RWPE2 (cell line): ENCODE results near the gene HYI.
A peak's percentile ranks its signal among the peaks of the same experiment; 100 is the strongest.
"Not testable (repeated sequence)": the region's sequence is repeated elsewhere in the genome, so short reads cannot be mapped to it uniquely, and the experiment has no call there.

Experiments used
- ATAC-seq: fragments of 200-7000 bp; cut with Tn5 transposase; 3 replicates; pipeline ENCODE4 v1.9.1; 2021; ENCODE audit warnings: low read depth
- DNase-seq: peaks from one replicate; pipeline ENCODE4 v3.0.0-alpha.2; 2020; ENCODE audit warnings: low spot score
- H3K27ac ChIP-seq: fragments of 450-650 bp; 2 replicates; pipeline ENCODE4 v1.5.1; 2017; ENCODE audit warnings: mild to moderate bottlenecking; ENCODE audit not compliant: poor library complexity, severe bottlenecking
- H3K27me3 ChIP-seq: fragments of 250-450 bp; sonication (Bioruptor Pico); 2 replicates; pipeline ENCODE4 v1.5.1; 2021; ENCODE audit warnings: mild to moderate bottlenecking, moderate library complexity; ENCODE audit not compliant: insufficient read depth, poor library complexity, severe bottlenecking
- H3K36me3 ChIP-seq: fragments of 250-450 bp; sonication (Bioruptor Pico); 2 replicates; pipeline ENCODE4 v1.5.1; 2020; ENCODE audit warnings: low read depth, mild to moderate bottlenecking, moderate library complexity
- H3K4me1 ChIP-seq: fragments of 250-450 bp; sonication (Bioruptor Pico); 2 replicates; pipeline ENCODE4 v1.5.1; 2021; ENCODE audit warnings: mild to moderate bottlenecking, moderate library complexity; ENCODE audit not compliant: insufficient read depth, poor library complexity, severe bottlenecking
- H3K4me3 ChIP-seq: fragments of 250-450 bp; sonication (Bioruptor Pico); 2 replicates; pipeline ENCODE4 v1.5.1; 2021; ENCODE audit warnings: mild to moderate bottlenecking, moderate library complexity; ENCODE audit not compliant: severe bottlenecking
- H3K9me3 ChIP-seq: fragments of 250-450 bp; sonication (Bioruptor Pico); 2 replicates; pipeline ENCODE4 v1.5.1; 2021; ENCODE audit warnings: mild to moderate bottlenecking, moderate library complexity; ENCODE audit not compliant: severe bottlenecking
- TF ChIP-seq, protein P1 (sequence below): fragments of 450-650 bp; IDR thresholded peaks from one replicate; pipeline ENCODE4 v1.5.1; 2017; ENCODE audit warnings: mild to moderate bottlenecking, moderate library complexity; ENCODE audit not compliant: poor library complexity, severe bottlenecking

HYI gene

DNA sequence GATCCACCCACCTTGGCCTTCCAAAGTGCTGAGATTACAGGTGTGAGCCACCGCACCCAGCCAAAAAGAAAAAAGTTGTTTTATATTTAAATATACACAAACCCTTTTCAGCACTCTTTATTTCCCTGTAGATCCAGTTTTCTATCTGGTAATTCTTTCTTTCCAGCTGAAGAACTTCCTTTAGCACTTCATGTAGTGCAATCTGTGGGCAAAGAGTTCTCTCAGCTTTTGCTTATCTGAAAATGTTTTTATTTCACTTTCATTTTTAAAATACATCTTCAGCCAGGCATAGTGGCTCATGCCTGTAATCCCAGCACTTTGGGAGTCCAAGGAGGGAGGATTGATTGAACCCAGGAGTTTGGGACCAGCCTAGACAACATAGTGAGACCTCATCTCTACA, 28.5 kb upstream of the HYI start:
- peak overlapping the region; percentile 18 for H3K27ac ChIP-seq
- no peaks in the 10 kb centered on the region; the same call in 1 of the 2 replicates for H3K36me3 ChIP-seq
- no peaks in the 10 kb centered on the region for H3K27me3 ChIP-seq
- DNase-seq (no peak), ATAC-seq (no peak)
- peaks cover 13% of the 10 kb centered on the region for H3K4me1 ChIP-seq
- H3K9me3 ChIP-seq, result peaks cover 3% of the 10 kb centered on the region
- H3K4me3 ChIP-seq, result no peak overlapping the region
- TF ChIP-seq, protein P1, sequence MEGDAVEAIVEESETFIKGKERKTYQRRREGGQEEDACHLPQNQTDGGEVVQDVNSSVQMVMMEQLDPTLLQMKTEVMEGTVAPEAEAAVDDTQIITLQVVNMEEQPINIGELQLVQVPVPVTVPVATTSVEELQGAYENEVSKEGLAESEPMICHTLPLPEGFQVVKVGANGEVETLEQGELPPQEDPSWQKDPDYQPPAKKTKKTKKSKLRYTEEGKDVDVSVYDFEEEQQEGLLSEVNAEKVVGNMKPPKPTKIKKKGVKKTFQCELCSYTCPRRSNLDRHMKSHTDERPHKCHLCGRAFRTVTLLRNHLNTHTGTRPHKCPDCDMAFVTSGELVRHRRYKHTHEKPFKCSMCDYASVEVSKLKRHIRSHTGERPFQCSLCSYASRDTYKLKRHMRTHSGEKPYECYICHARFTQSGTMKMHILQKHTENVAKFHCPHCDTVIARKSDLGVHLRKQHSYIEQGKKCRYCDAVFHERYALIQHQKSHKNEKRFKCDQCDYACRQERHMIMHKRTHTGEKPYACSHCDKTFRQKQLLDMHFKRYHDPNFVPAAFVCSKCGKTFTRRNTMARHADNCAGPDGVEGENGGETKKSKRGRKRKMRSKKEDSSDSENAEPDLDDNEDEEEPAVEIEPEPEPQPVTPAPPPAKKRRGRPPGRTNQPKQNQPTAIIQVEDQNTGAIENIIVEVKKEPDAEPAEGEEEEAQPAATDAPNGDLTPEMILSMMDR, result no peak

DNA sequence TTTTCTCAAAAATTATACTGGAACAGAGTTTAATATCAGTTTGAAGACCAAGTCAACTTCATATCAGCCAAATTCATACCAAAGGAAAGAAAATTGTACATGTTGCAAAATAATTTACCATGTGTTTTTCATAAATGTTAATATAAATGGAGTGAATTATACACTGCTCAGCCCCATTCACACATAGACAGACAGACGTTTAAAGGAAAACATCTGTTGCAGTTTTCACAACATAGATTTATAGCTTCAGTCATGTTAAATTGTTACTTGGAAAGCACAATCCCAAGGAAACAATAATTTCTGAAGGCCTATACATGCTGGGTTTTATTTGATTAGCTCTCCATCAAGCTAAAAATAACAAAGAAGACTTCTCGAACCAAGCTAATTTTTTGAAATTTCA, 27.8 kb upstream of the HYI start:
- no peak for ATAC-seq
- peak overlapping the region; percentile 18 for H3K27ac ChIP-seq
- no peak for DNase-seq
- H3K9me3 ChIP-seq, result peaks cover 1% of the 10 kb centered on the region
- no peak overlapping the region for H3K4me3 ChIP-seq
- no peaks in the 10 kb centered on the region for H3K27me3 ChIP-seq
- no peaks in the 10 kb centered on the region; the same call in 1 of the 2 replicates for H3K36me3 ChIP-seq
- TF ChIP-seq, protein P1, result no peak
- H3K4me1 ChIP-seq, result peaks cover 14% of the 10 kb centered on the region

DNA sequence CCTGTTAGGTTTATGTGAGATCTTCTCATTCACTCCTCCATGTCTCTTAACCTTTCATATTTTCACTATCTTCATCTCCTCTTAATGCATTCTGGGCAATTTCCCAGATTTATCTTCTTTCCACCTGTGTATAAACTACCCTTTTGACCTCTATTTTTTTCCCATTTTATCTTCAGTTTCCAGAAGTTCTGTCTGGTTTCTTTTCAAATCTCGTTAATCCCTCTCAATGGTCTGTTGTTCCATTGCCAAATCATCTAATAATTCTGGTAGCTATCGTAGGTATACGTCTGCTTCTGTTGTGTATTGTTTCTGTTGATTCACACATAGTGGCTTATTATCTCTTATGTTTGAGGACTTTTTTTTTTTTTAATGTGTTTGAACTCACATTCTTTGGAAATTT, 25.7 kb upstream of the HYI start:
- H3K4me3 ChIP-seq, result no peak overlapping the region
- H3K4me1 ChIP-seq, result peaks cover 34% of the 10 kb centered on the region
- TF ChIP-seq, protein P1, result no peak
- ATAC-seq, result no peak
- H3K9me3 ChIP-seq, result peaks cover 1% of the 10 kb centered on the region
- peak overlapping the region; percentile 99 for H3K27ac ChIP-seq
- DNase-seq, result no peak
- no peaks in the 10 kb centered on the region; the same call in 1 of the 2 replicates for H3K36me3 ChIP-seq
- H3K27me3 ChIP-seq, result no peaks in the 10 kb centered on the region

DNA sequence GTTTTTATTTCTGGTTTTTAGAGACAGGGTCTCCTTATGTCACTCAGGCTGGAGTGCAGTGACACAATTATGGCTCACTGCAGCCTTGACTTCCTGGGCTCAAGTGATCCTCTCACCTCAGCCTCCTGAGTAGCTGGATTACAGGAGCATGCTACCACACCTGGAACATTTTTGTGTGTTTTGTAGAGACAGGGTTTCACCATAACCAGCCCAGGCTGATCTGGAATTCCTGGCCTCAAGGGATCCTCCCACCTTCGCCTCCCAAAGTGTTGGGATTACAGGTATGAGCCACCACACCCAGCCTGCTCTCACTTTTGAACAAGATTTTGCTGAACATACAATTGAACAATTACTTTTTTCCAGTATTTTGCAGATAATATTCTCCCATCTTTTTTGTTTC, 24.0 kb upstream of the HYI start:
- Histone ChIP-seq H3K4me3 (no peak overlapping the region), H3K27ac (peak overlapping the region; percentile 99), H3K36me3 (no peaks in the 10 kb centered on the region; the same call in 1 of the 2 replicates), H3K4me1 (peaks cover 50% of the 10 kb centered on the region), H3K27me3 (no peaks in the 10 kb centered on the region), H3K9me3 (no peaks in the 10 kb centered on the region)
- DNase-seq (no peak), ATAC-seq (no peak)
- TF ChIP-seq, protein P1, result no peak

DNA sequence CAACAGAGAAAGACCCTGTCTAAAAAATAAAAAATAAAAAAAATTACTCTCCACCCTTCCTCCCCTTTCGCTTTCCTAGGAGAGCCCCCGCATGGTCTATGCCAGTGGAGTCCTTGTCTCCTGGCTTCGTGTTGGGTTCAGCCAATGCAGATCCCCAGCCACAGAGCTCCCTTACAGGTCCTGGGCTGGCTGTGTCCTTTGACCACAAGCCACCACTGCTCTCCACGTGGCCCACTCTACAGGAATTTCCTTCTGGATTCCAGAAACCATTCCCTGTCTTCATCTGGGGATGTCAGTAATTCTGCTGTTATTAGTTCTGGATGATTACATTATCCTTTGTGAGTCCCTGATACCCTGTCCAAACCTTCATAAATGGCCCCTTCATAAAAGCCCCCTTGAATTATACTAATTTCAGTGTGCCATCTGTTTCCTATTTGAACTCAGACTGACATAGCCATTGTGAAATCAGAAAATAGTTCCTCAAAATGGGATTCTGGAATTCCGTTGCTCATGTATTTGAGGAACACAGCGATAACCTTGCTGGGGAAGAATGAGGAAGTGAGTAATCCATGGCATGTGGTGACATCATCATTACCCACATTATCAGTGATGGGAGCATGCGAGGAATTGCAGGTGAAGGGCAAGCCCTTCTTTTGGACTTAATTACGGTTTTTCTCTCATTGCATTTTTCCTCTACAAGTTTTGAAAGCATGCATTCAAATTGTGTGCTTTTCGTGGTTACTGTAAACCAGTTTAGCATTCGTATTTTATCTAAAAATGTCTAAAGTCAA, 22.1 kb upstream of the HYI start:
- DNase-seq, H3K9me3 ChIP-seq, H3K36me3 ChIP-seq, H3K4me3 ChIP-seq, H3K27me3 ChIP-seq: not testable (repeated sequence)
- Histone ChIP-seq H3K27ac (peak overlapping the region; percentile 99), H3K4me1 (peaks cover 56% of the 10 kb centered on the region)
- ATAC-seq, result peak; percentile 54
